PC-3 (cell line): Measurements from ENCODE around the gene SLC34A3.

ENCODE experiments used
- EZH2 ChIP-seq: fragments of 300-600 bp; sonication (generic); IDR thresholded peaks from one replicate; pipeline ENCODE4 v1.6.1; 2017; ENCODE audit warnings: antibody characterized with exemption, mild to moderate bottlenecking, low read length; ENCODE audit not compliant: unreplicated experiment
- EZH2phosphoT487 ChIP-seq: fragments of 300-600 bp; sonication (generic); IDR thresholded peaks from 2 replicates; pipeline ENCODE4 v1.6.1; 2018; ENCODE audit warnings: mild to moderate bottlenecking, antibody characterized with exemption, low read length, borderline replicate concordance
- TF ChIP-seq, protein P1 (sequence below): fragments of 300-600 bp; sonication (generic); conservative IDR thresholded peaks from 2 replicates; pipeline ENCODE4 v1.5.1; 2017; ENCODE audit warnings: antibody characterized with exemption, low read depth, mild to moderate bottlenecking, low read length

DNA sequence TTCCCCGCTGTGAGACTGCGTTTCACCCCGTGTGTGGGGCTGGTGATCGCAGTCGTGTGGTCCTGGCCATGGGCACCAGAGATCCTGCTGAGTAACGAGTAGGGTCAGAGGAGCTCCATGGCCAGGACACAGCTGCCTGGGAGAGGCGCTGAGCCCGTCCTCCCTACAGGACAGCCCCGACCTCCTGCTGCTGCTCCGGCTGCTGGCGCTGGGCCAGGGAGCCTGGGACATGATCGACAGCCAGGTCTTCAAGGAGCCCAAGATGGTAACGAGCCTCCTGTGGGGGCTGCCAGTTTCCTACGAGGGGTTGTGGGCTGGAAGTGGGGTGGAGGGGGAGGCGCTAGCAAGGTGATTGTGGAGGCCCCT is 35.4 kb downstream of the SLC34A3 start:
- TF ChIP-seq, protein P1, sequence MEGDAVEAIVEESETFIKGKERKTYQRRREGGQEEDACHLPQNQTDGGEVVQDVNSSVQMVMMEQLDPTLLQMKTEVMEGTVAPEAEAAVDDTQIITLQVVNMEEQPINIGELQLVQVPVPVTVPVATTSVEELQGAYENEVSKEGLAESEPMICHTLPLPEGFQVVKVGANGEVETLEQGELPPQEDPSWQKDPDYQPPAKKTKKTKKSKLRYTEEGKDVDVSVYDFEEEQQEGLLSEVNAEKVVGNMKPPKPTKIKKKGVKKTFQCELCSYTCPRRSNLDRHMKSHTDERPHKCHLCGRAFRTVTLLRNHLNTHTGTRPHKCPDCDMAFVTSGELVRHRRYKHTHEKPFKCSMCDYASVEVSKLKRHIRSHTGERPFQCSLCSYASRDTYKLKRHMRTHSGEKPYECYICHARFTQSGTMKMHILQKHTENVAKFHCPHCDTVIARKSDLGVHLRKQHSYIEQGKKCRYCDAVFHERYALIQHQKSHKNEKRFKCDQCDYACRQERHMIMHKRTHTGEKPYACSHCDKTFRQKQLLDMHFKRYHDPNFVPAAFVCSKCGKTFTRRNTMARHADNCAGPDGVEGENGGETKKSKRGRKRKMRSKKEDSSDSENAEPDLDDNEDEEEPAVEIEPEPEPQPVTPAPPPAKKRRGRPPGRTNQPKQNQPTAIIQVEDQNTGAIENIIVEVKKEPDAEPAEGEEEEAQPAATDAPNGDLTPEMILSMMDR = no peak
- TF ChIP-seq EZH2 = no peak
- TF ChIP-seq EZH2phosphoT487 = no peak
